Adrenal gland (tissue), 5 donors: ENCODE data around the gene CHMP5.

Experiments
- CTCF ChIP-seq, 6 experiments: fragments of 450-650 bp in 4 of 6; fragments of 200-600 bp in 2 of 6; sonication (generic) in 1 of 6; IDR thresholded peaks; 1 replicate in 5 of 6; 2 replicates in 1 of 6; pipeline versions ENCODE4 v1.5.1 to v1.8.0; 2016 to 2021; ENCODE audit warnings: antibody characterized with exemption in 6 of 6, mild to moderate bottlenecking in 2 of 6, moderate library complexity in 1 of 6
- POLR2A ChIP-seq, 2 donors: fragments of 450-650 bp; IDR thresholded peaks; one replicate each; pipeline ENCODE4 v1.6.1; 2017; ENCODE audit warnings: antibody characterized with exemption in 2 of 2, mild to moderate bottlenecking in 2 of 2, moderate library complexity in 1 of 2
- donor health status: DM: no; HTN: no; CAD: no.

DNA sequence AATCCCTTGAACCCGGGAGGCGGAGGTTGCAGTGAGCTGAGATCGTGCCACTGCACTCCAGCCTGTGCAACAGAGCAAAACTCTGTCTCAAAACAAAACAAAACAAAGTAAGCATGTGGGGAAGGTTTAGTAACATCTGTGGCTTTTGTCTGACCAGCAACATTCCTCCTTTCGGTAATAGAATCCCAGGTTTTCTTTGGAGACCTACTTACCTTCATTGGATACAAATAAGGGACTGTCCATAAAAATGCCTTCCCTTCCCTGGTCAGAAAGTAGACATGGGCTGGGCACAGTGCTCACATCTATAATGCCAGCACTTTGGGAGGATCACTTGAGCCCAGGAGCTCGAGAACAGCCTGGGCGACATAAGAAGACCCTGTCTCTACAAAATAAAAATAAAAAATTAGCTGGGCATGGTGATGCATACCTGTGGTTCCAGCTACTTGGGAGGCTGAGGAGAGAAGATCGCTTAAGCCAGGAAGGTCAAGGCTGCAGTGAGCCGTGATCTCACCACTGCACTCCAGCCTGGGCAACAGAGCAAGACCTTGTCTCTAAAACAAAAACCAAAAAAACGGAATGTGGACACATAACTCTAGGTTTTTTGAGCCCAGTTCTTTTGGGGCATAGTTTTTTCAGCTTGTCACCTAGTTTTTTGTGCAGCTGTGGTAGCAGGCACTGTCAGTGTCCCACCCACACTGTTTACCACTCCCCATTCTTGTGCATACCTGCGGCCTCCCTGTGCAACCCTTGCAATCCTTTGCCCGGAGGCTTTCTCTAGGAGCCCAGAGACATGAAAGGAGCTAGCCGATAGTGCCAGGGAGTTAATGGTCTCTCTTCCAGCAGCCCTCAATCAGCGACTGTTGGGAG is 33.9 kb upstream of the CHMP5 start:
- TF ChIP-seq POLR2A (IDR thresholded peaks at IDR 0.05) = no peak
- TF ChIP-seq CTCF (IDR thresholded peaks at IDR 0.05) = no peak
